SK-N-SH (cell line): ENCODE measurements around the gene GDA. TPM values are rescaled to one million over a fixed set of nuclear protein-coding genes. Genes with fewer than 3 reads are reported as not detected.

Experiments
- CTCF ChIA-PET: fragments of 300-600, 350-600 bp; formaldehyde crosslinking; extraction: SDS; loops from one replicate; lab custom pipeline; 2021; lab: Yijun Ruan, JAX
- POLR2A ChIA-PET: fragments of 350-600 bp; sonication (Branson Sonifier 250); formaldehyde crosslinking; extraction: SDS; loops from one replicate; lab custom pipeline; 2020; ENCODE audit warnings: antibody characterized with exemption, inconsistent platforms; lab: Yijun Ruan, JAX
- DNase-seq: peaks from one replicate; pipeline ENCODE4 v3.0.0; 2012
- H2AFZ ChIP-seq: fragments of 200-600 bp; sonication (generic); 2 replicates; pipeline ENCODE4 v1.8.1; 2016; ENCODE audit warnings: antibody characterized with exemption, mild to moderate bottlenecking, low read depth
- H3F3A ChIP-seq: fragments of 200-600 bp; sonication (generic); replicated peaks from 2 replicates; pipeline ENCODE3; 2016; ENCODE audit warnings: antibody characterized with exemption, mild to moderate bottlenecking; ENCODE audit not compliant: insufficient read depth
- H3K27ac ChIP-seq, 2 experiments: fragments of 200-500 bp in 1 of 2; fragments of 200-600 bp in 1 of 2; sonication (Bioruptor generic) in 1 of 2; sonication (generic), shearing (Covaris generic) in 1 of 2; 2 replicates each; pipeline versions ENCODE4 v1.5.1 to v1.6.1; 2014 to 2016; ENCODE audit warnings: low read depth in 2 of 2, inconsistent platforms in 1 of 2, low read length in 1 of 2, mild to moderate bottlenecking in 1 of 2, mixed read lengths in 1 of 2
- H3K27me3 ChIP-seq: fragments of 200-600 bp; sonication (generic), shearing (Covaris generic); 2 replicates; pipeline ENCODE4 v1.6.1; 2016; ENCODE audit warnings: mixed run types; ENCODE audit not compliant: insufficient read depth
- H3K36me3 ChIP-seq, 2 experiments: fragments of 200-500 bp in 1 of 2; fragments of 200-600 bp in 1 of 2; sonication (Bioruptor generic) in 1 of 2; sonication (generic) in 1 of 2; replicated peaks in 1 of 2; 2 replicates each; pipeline versions ENCODE3 to v1.5.1; 2014 to 2016; ENCODE audit warnings: low read length in 1 of 2, mild to moderate bottlenecking in 1 of 2; ENCODE audit not compliant: insufficient read depth in 2 of 2, control insufficient read depth in 1 of 2
- H3K4me1 ChIP-seq, 2 experiments: fragments of 200-500 bp in 1 of 2; fragments of 200-600 bp in 1 of 2; sonication (Bioruptor generic) in 1 of 2; sonication (generic), shearing (Covaris generic) in 1 of 2; 2 replicates each; pipeline versions ENCODE4 v1.5.1 to v1.6.1; 2014 to 2016; ENCODE audit warnings: low read depth in 1 of 2, low read length in 1 of 2, mixed run types in 1 of 2; ENCODE audit not compliant: insufficient read depth in 2 of 2, control insufficient read depth in 1 of 2
- H3K4me2 ChIP-seq: fragments of 200-600 bp; sonication (generic), shearing (Covaris generic); 2 replicates; pipeline ENCODE4 v1.6.1; 2017; ENCODE audit warnings: mixed run types
- H3K4me3 ChIP-seq, 2 experiments: fragments of 200-500 bp in 1 of 2; fragments of 200-600 bp in 1 of 2; sonication (Bioruptor generic) in 1 of 2; sonication (generic), shearing (Covaris generic) in 1 of 2; 2 replicates each; pipeline versions ENCODE4 v1.5.1 to v1.8.1; 2014 to 2016; ENCODE audit warnings: low read depth in 2 of 2, inconsistent platforms in 1 of 2, low read length in 1 of 2, mild to moderate bottlenecking in 1 of 2, mixed read lengths in 1 of 2, moderate library complexity in 1 of 2
- H3K79me2 ChIP-seq: fragments of 200-600 bp; sonication (generic); 2 replicates; pipeline ENCODE4 v1.8.1; 2017; ENCODE audit warnings: mild to moderate bottlenecking; ENCODE audit not compliant: insufficient read depth
- H3K9ac ChIP-seq: fragments of 200-600 bp; sonication (generic); 2 replicates; pipeline ENCODE4 v1.6.1; 2017; ENCODE audit warnings: mixed run types
- H3K9me2 ChIP-seq: fragments of 200-600 bp; sonication (generic); 2 replicates; pipeline ENCODE4 v1.6.1; 2017; ENCODE audit warnings: mixed run types
- H3K9me3 ChIP-seq: fragments of 200-600 bp; sonication (generic); 2 replicates; pipeline ENCODE4 v1.6.1; 2017; ENCODE audit warnings: mixed run types, mild to moderate bottlenecking, moderate library complexity
- H4K20me1 ChIP-seq: fragments of 200-600 bp; sonication (generic); 2 replicates; pipeline ENCODE4 v1.6.1; 2017; ENCODE audit warnings: mild to moderate bottlenecking, mixed run types; ENCODE audit not compliant: insufficient read depth
- ELF1 ChIP-seq: IDR thresholded peaks from 2 replicates; pipeline ENCODE4 v1.4.0; 2012
- EP300 ChIP-seq, 2 experiments: IDR thresholded peaks; 2 replicates each; pipeline versions ENCODE4 v1.4.0 to v1.6.1; 2012; ENCODE audit warnings: borderline replicate concordance in 1 of 2, low read depth in 1 of 2, low read length in 1 of 2
- FOSL2 ChIP-seq: IDR thresholded peaks from 2 replicates; pipeline ENCODE4 v1.4.0; 2012; ENCODE audit warnings: low read depth, mild to moderate bottlenecking, moderate library complexity, borderline replicate concordance
- FOXJ3 ChIP-seq: sonication (generic); formaldehyde crosslinking; IDR thresholded peaks from 2 replicates; pipeline ENCODE4 v1.5.1; 2020; ENCODE audit warnings: mild to moderate bottlenecking, missing genetic modification reagents
- FOXM1 ChIP-seq: IDR thresholded peaks from 2 replicates; pipeline ENCODE4 v1.4.0; 2012; ENCODE audit warnings: low read depth, mild to moderate bottlenecking
- GABPA ChIP-seq: IDR thresholded peaks from 2 replicates; pipeline ENCODE4 v1.4.0; 2012; ENCODE audit warnings: low read depth, mild to moderate bottlenecking
- JUND ChIP-seq: IDR thresholded peaks from 2 replicates; pipeline ENCODE4 v1.4.0; 2012
- MEF2A ChIP-seq: IDR thresholded peaks from 2 replicates; pipeline ENCODE4 v1.4.0; 2012; ENCODE audit warnings: low read depth, borderline replicate concordance
- RFX5 ChIP-seq: IDR thresholded peaks from 2 replicates; pipeline ENCODE4 v1.6.1; 2012; ENCODE audit warnings: mild to moderate bottlenecking, improper control_type of control experiment, low read length
- RXRA ChIP-seq: IDR thresholded peaks from 2 replicates; pipeline ENCODE4 v1.4.0; 2012; ENCODE audit warnings: low read depth, mild to moderate bottlenecking, borderline replicate concordance
- SIN3A ChIP-seq: IDR thresholded peaks from 2 replicates; pipeline ENCODE4 v1.6.1; 2012; ENCODE audit warnings: low read depth, mild to moderate bottlenecking, low read length, moderate library complexity, borderline replicate concordance
- SMC3 ChIP-seq: IDR thresholded peaks from 2 replicates; pipeline ENCODE4 v1.6.1; 2012; ENCODE audit warnings: low read depth, low read length, improper control_type of control experiment
- TAF1 ChIP-seq: IDR thresholded peaks from 2 replicates; pipeline ENCODE4 v1.6.1; 2012; ENCODE audit warnings: low read depth, mild to moderate bottlenecking, low read length, moderate library complexity, borderline replicate concordance
- TCF12 ChIP-seq: IDR thresholded peaks from 2 replicates; pipeline ENCODE4 v1.4.0; 2012
- WGBS: methylation state at CpG from one replicate; pipeline ENCODE4 v1.1.6; 2017; ENCODE audit warnings: low lambda C conversion rate; 5-methylcytosine and 5-hydroxymethylcytosine counted together
- polyA plus RNA-seq, 3 experiments: library from polyadenylated mRNA; depleted of rRNA; stranded (reverse); fragments of >200 nt; gene quantifications; 2 replicates each; pipeline ENCODE4 v1.2.3, GENCODE V29; 2012
- TF ChIP-seq, protein P1 (sequence below): IDR thresholded peaks from 2 replicates; pipeline ENCODE4 v1.4.0; 2012; ENCODE audit warnings: low read depth, borderline replicate concordance
- TF ChIP-seq, protein P2 (sequence below): fragments of 150-350 bp; IDR thresholded peaks from 2 replicates; pipeline ENCODE4 v1.6.1; 2016; ENCODE audit warnings: mild to moderate bottlenecking, low read depth, low read length
- TF ChIP-seq, protein P3 (sequence below): IDR thresholded peaks from 2 replicates; pipeline ENCODE4 v1.6.1; 2012; ENCODE audit warnings: mild to moderate bottlenecking, low read depth, low read length, moderate library complexity

GDA gene
- polyA plus RNA-seq (2012; rRNA removed), result not detected in 2 replicates
- polyA plus RNA-seq (2012; cell fraction: cytosol; rRNA removed), result not detected in 2 replicates
- not detected in 2 replicates for polyA plus RNA-seq (2012; cell fraction: nucleus; rRNA removed)

DNA sequence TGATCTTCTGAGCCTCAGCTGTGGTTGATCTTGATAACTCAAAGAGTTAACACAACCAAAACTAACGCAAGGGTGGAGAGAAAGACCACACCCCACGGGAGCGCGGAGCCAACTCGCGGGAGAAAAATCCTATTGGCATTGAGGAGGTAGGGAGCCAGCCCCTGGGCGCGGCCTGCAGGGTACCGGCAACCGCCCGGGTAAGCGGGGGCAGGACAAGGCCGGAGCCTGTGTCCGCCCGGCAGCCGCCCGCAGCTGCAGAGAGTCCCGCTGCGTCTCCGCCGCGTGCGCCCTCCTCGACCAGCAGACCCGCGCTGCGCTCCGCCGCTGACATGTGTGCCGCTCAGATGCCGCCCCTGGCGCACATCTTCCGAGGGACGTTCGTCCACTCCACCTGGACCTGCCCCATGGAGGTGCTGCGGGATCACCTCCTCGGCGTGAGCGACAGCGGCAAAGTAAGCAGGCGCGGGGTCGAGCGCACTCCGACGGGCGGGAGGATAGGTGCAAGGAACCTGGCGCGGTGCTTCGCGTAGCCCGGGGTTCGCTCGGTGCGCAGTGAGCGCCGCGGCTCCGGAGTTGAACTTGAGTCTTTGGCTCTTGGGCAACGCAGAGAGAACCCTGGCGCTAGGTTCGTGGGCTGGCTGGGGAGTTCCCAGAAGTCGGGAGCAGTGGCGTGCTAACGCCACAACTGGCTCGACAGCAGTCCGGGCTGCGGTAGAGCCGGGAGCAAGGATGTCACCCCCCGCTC, at the start of gene GDA:
Gene GDA, plus strand, starts transcription at position 210 of the 745 bp plus-strand sequence. Its CDS starts 120 bp downstream, at position 330.
- TF ChIP-seq RFX5 (no peak), RXRA (no peak), JUND (no peak), TCF12 (no peak), SMC3 (no peak), MEF2A (no peak), FOXJ3 (CRISPR knock-in tag) (no peak), GABPA (no peak), TAF1 (no peak), FOXM1 (no peak), EP300 (IDR thresholded peaks at IDR 0.05; ENCODE audit: borderline replicate concordance in 1 of 2, low read depth in 1 of 2, low read length in 1 of 2) (no peak), SIN3A (no peak), ELF1 (no peak), FOSL2 (no peak)
- TF ChIP-seq, protein P1, sequence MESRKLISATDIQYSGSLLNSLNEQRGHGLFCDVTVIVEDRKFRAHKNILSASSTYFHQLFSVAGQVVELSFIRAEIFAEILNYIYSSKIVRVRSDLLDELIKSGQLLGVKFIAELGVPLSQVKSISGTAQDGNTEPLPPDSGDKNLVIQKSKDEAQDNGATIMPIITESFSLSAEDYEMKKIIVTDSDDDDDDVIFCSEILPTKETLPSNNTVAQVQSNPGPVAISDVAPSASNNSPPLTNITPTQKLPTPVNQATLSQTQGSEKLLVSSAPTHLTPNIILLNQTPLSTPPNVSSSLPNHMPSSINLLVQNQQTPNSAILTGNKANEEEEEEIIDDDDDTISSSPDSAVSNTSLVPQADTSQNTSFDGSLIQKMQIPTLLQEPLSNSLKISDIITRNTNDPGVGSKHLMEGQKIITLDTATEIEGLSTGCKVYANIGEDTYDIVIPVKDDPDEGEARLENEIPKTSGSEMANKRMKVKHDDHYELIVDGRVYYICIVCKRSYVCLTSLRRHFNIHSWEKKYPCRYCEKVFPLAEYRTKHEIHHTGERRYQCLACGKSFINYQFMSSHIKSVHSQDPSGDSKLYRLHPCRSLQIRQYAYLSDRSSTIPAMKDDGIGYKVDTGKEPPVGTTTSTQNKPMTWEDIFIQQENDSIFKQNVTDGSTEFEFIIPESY, result no peak
- TF ChIP-seq, protein P2, sequence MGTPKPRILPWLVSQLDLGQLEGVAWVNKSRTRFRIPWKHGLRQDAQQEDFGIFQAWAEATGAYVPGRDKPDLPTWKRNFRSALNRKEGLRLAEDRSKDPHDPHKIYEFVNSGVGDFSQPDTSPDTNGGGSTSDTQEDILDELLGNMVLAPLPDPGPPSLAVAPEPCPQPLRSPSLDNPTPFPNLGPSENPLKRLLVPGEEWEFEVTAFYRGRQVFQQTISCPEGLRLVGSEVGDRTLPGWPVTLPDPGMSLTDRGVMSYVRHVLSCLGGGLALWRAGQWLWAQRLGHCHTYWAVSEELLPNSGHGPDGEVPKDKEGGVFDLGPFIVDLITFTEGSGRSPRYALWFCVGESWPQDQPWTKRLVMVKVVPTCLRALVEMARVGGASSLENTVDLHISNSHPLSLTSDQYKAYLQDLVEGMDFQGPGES, result no peak
- TF ChIP-seq, protein P3, sequence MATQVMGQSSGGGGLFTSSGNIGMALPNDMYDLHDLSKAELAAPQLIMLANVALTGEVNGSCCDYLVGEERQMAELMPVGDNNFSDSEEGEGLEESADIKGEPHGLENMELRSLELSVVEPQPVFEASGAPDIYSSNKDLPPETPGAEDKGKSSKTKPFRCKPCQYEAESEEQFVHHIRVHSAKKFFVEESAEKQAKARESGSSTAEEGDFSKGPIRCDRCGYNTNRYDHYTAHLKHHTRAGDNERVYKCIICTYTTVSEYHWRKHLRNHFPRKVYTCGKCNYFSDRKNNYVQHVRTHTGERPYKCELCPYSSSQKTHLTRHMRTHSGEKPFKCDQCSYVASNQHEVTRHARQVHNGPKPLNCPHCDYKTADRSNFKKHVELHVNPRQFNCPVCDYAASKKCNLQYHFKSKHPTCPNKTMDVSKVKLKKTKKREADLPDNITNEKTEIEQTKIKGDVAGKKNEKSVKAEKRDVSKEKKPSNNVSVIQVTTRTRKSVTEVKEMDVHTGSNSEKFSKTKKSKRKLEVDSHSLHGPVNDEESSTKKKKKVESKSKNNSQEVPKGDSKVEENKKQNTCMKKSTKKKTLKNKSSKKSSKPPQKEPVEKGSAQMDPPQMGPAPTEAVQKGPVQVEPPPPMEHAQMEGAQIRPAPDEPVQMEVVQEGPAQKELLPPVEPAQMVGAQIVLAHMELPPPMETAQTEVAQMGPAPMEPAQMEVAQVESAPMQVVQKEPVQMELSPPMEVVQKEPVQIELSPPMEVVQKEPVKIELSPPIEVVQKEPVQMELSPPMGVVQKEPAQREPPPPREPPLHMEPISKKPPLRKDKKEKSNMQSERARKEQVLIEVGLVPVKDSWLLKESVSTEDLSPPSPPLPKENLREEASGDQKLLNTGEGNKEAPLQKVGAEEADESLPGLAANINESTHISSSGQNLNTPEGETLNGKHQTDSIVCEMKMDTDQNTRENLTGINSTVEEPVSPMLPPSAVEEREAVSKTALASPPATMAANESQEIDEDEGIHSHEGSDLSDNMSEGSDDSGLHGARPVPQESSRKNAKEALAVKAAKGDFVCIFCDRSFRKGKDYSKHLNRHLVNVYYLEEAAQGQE, result no peak
- TF ChIP-seq, all 33 proteins: peak for 0
- no peaks in the 10 kb centered on the region for H3K9me2 ChIP-seq
- H3K4me3 ChIP-seq, result no peak within 1 kb of the TSS
- no peaks in the 10 kb centered on the region for H3K9me3 ChIP-seq
- CTCF ChIA-PET, result no interaction called here
- WGBS, result 4% methylated on average over 25 of the region's 70 CpGs
- no peaks in the 10 kb centered on the region for H3K79me2 ChIP-seq
- no peaks in the 10 kb centered on the region for H3K4me1 ChIP-seq
- no peak within 1 kb of the TSS for H3K4me2 ChIP-seq
- no peak within 1 kb of the TSS for H2AFZ ChIP-seq
- no peak within 1 kb of the TSS for H3K27ac ChIP-seq
- no peaks in the 10 kb centered on the region for H3K36me3 ChIP-seq
- H3K27me3 ChIP-seq, result peaks cover 38% of the 10 kb centered on the region; the same call in 1 of the 2 replicates
- H3F3A ChIP-seq, result no peaks in the 10 kb centered on the region
- no peak within 1 kb of the TSS for H3K9ac ChIP-seq
- H4K20me1 ChIP-seq, result no peaks in the 10 kb centered on the region
- POLR2A ChIA-PET, result no interaction called here
- DNase-seq, result no peak
